ENCODE measurements around the gene STYXL1.

GRCh38 chr7:76054123-76055120, 6.6 kb upstream of the STYXL1 start:
- TF ChIP-seq CTCF (conservative IDR thresholded peaks at IDR 0.05 in 1 of 2, IDR thresholded peaks at IDR 0.05 in 1 of 2; ENCODE audit: low read depth in 1 of 2, low read length in 2 of 2) (no peak), EZH2 (IDR thresholded peaks at IDR 0.05; ENCODE audit: low read length, missing control alignments) (no peak)

Data from fibroblast of lung (primary cell).